GM23338 (cell line): ENCODE measurements around the gene CCDC6. TPM values are rescaled to one million over a fixed set of nuclear protein-coding genes. Genes with fewer than 3 reads are reported as not detected.

ENCODE experiments used
- ATAC-seq: fragments of 200-7000 bp; cut with Tn5 transposase; 3 replicates; pipeline ENCODE4 v1.9.1; 2020
- DNase-seq: peaks from one replicate; pipeline ENCODE4 v3.0.0-alpha.2; 2015; ENCODE audit warnings: low spot score
- H2AFZ ChIP-seq: fragments of 200-600 bp; sonication (generic); 2 replicates; pipeline ENCODE4 v1.8.0; 2016; ENCODE audit warnings: antibody characterized with exemption, mild to moderate bottlenecking, moderate library complexity
- H3F3A ChIP-seq: fragments of 200-600 bp; sonication (generic); replicated peaks from 2 replicates; pipeline ENCODE4 v1.8.0; 2017; ENCODE audit warnings: antibody characterized with exemption, mixed run types, low read depth
- H3K27ac ChIP-seq: fragments of 200-600 bp; sonication (generic); 2 replicates; pipeline ENCODE4 v1.6.1; 2016; ENCODE audit warnings: low read depth
- H3K27me3 ChIP-seq: fragments of 200-600 bp; sonication (generic); 2 replicates; pipeline ENCODE4 v1.8.0; 2016; ENCODE audit warnings: mild to moderate bottlenecking, mixed run types, moderate library complexity; ENCODE audit not compliant: insufficient read depth
- H3K36me3 ChIP-seq: fragments of 200-600 bp; sonication (generic); 2 replicates; pipeline ENCODE4 v1.8.0; 2016; ENCODE audit warnings: mild to moderate bottlenecking; ENCODE audit not compliant: insufficient read depth
- H3K4me1 ChIP-seq: fragments of 200-600 bp; sonication (generic); 2 replicates; pipeline ENCODE4 v1.8.0; 2016; ENCODE audit warnings: mild to moderate bottlenecking, moderate library complexity; ENCODE audit not compliant: insufficient read depth
- H3K4me2 ChIP-seq: fragments of 200-600 bp; sonication (generic); 2 replicates; pipeline ENCODE4 v1.7.1; 2017; ENCODE audit warnings: mixed run types
- H3K4me3 ChIP-seq: fragments of 200-600 bp; sonication (generic); 2 replicates; pipeline ENCODE4 v1.6.1; 2016; ENCODE audit warnings: mixed run types
- H3K79me2 ChIP-seq: fragments of 200-600 bp; sonication (generic); replicated peaks from 2 replicates; pipeline ENCODE4 v1.8.0; 2017; ENCODE audit warnings: mild to moderate bottlenecking; ENCODE audit not compliant: insufficient read depth
- H3K9me2 ChIP-seq: fragments of 200-600 bp; sonication (generic); 2 replicates; pipeline ENCODE4 v1.8.0; 2017; ENCODE audit not compliant: insufficient read depth
- H4K20me1 ChIP-seq: fragments of 200-600 bp; sonication (generic); replicated peaks from 2 replicates; pipeline ENCODE4 v1.8.0; 2017; ENCODE audit warnings: mild to moderate bottlenecking; ENCODE audit not compliant: insufficient read depth
- H3K27ac Mint-ChIP-seq: 2 replicates; pipeline ENCODE4 v1.8.0; 2020; ENCODE audit warnings: inconsistent platforms, mild to moderate bottlenecking, moderate library complexity, mixed read lengths
- H3K27me3 Mint-ChIP-seq: 3 replicates; pipeline ENCODE4 v1.8.0; 2022; ENCODE audit warnings: low read depth, mild to moderate bottlenecking, moderate library complexity, mixed read lengths, inconsistent platforms; ENCODE audit not compliant: insufficient read depth, poor library complexity
- H3K36me3 Mint-ChIP-seq: 3 replicates; pipeline ENCODE4 v1.8.0; 2021; ENCODE audit warnings: low read depth, mild to moderate bottlenecking, inconsistent platforms, moderate library complexity, mixed read lengths
- H3K4me1 Mint-ChIP-seq: 3 replicates; pipeline ENCODE4 v1.8.0; 2020; ENCODE audit warnings: mild to moderate bottlenecking, inconsistent platforms, mixed read lengths
- H3K4me3 Mint-ChIP-seq: 3 replicates; pipeline ENCODE4 v1.8.0; 2021; ENCODE audit warnings: moderate library complexity, mild to moderate bottlenecking, inconsistent platforms, mixed read lengths
- H3K9me3 Mint-ChIP-seq: 3 replicates; pipeline ENCODE4 v1.8.0; 2020; ENCODE audit warnings: moderate library complexity, mild to moderate bottlenecking, inconsistent platforms, mixed read lengths
- EZH2 ChIP-seq: fragments of 200-600 bp; sonication (generic); IDR thresholded peaks from one replicate; pipeline ENCODE4 v1.8.0; 2017; ENCODE audit warnings: antibody characterized with exemption, mild to moderate bottlenecking, low read depth; ENCODE audit not compliant: unreplicated experiment
- EZH2phosphoT487 ChIP-seq: fragments of 200-600 bp; sonication (generic); IDR thresholded peaks from one replicate; pipeline ENCODE4 v1.8.1; 2018; ENCODE audit warnings: antibody characterized with exemption; ENCODE audit not compliant: unreplicated experiment
- JUNB ChIP-seq: IDR thresholded peaks from one replicate; pipeline ENCODE4 v1.6.1; 2016; ENCODE audit warnings: antibody characterized with exemption; ENCODE audit not compliant: unreplicated experiment
- NANOG ChIP-seq: IDR thresholded peaks from 2 replicates; pipeline ENCODE4 v1.6.1; 2016; ENCODE audit warnings: antibody characterized with exemption, borderline replicate concordance
- POLR2AphosphoS5 ChIP-seq: IDR thresholded peaks from 2 replicates; pipeline ENCODE4 v1.6.1; 2016; ENCODE audit warnings: antibody characterized with exemption, low read depth
- STAT1 ChIP-seq: IDR thresholded peaks from one replicate; pipeline ENCODE4 v1.6.1; 2016; ENCODE audit warnings: antibody characterized with exemption; ENCODE audit not compliant: unreplicated experiment
- ZNF114 ChIP-seq: fragments of 250-450 bp; sonication (Bioruptor Pico); IDR thresholded peaks from 2 replicates; pipeline ENCODE4 v1.5.0; 2020; ENCODE audit warnings: mild to moderate bottlenecking, moderate library complexity
- ZNF331 ChIP-seq: fragments of 250-450 bp; sonication (Bioruptor Pico); IDR thresholded peaks from 2 replicates; pipeline ENCODE4 v1.5.0; 2020; ENCODE audit warnings: low read depth, mild to moderate bottlenecking, moderate library complexity
- polyA plus RNA-seq: library from polyadenylated mRNA; unstranded; fragments of >200 nt; fragmentation: Nextera tagmentation; extraction: Ambion mirVana; gene quantifications from 2 replicates; pipeline ENCODE4 v1.2.1, GENCODE V29; 2016
- total RNA-seq: library from RNA; depleted of rRNA; stranded (reverse); fragments of >200 nt; shearing (Covaris generic); gene quantifications from 2 replicates; pipeline ENCODE4 v1.2.3, GENCODE V29; 2014
- TF ChIP-seq, protein P1 (sequence below): IDR thresholded peaks from 2 replicates; pipeline ENCODE4 v1.6.1; 2016; ENCODE audit warnings: antibody characterized with exemption
- TF ChIP-seq, protein P2 (sequence below), 2 experiments: fragments of 200-600 bp in 1 of 2; sonication (generic) in 1 of 2; conservative IDR thresholded peaks; 2 replicates each; pipeline versions ENCODE4 v1.5.1 to v1.6.1; 2016 to 2017; ENCODE audit warnings: antibody characterized with exemption in 2 of 2, low read depth in 2 of 2, mild to moderate bottlenecking in 2 of 2, moderate library complexity in 1 of 2
- TF ChIP-seq, protein P3 (sequence below): IDR thresholded peaks from one replicate; pipeline ENCODE4 v1.6.1; 2018; ENCODE audit warnings: antibody characterized with exemption; ENCODE audit not compliant: unreplicated experiment

The CCDC6 gene
- total and polyA plus RNA-seq, 2 experiments from 2014 or later: 32.5 to 66.9 TPM

DNA sequence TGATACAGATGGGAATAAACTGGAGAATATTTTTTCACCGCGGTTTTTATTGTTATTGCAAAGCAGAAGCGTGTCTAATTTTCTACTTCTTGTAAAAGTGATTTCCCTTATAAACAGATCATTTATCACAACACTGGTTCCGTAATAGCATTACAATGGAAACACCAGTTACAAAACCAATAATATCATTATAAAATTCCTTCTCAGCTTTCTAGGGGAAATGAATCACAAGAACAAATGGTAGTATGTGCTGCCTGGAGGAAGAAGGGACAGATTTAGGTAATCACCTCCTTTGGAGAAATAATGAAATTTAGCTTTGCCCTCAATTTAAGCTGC, 2.4 kb upstream of the CCDC6 start:
- peak overlapping the region; percentile 29 for H3K4me2 ChIP-seq
- H3F3A ChIP-seq: no peaks in the 10 kb centered on the region
- H3K79me2 ChIP-seq: peaks cover 23% of the 10 kb centered on the region
- DNase-seq (no peak), ATAC-seq (no peak)
- peaks cover 10% of the 10 kb centered on the region; the same call in 1 of the 2 replicates for H4K20me1 ChIP-seq
- peaks cover 13% of the 10 kb centered on the region for H3K9me3 Mint-ChIP-seq
- H3K9me2 ChIP-seq: no peaks in the 10 kb centered on the region
- H3K27ac ChIP-seq: peak overlapping the region; percentile 59
- peak overlapping the region; percentile 77 for H3K4me3 ChIP-seq
- peak overlapping the region; percentile 99 for H3K4me3 Mint-ChIP-seq
- H2AFZ ChIP-seq: no peak overlapping the region
- TF ChIP-seq, protein P1, sequence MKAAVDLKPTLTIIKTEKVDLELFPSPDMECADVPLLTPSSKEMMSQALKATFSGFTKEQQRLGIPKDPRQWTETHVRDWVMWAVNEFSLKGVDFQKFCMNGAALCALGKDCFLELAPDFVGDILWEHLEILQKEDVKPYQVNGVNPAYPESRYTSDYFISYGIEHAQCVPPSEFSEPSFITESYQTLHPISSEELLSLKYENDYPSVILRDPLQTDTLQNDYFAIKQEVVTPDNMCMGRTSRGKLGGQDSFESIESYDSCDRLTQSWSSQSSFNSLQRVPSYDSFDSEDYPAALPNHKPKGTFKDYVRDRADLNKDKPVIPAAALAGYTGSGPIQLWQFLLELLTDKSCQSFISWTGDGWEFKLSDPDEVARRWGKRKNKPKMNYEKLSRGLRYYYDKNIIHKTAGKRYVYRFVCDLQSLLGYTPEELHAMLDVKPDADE: no peak
- TF ChIP-seq POLR2AphosphoS5 (no peak), JUNB (no peak), NANOG (no peak), ZNF114 (CRISPR knock-in tag) (no peak), STAT1 (no peak), EZH2phosphoT487 (no peak)
- TF ChIP-seq, protein P2, sequence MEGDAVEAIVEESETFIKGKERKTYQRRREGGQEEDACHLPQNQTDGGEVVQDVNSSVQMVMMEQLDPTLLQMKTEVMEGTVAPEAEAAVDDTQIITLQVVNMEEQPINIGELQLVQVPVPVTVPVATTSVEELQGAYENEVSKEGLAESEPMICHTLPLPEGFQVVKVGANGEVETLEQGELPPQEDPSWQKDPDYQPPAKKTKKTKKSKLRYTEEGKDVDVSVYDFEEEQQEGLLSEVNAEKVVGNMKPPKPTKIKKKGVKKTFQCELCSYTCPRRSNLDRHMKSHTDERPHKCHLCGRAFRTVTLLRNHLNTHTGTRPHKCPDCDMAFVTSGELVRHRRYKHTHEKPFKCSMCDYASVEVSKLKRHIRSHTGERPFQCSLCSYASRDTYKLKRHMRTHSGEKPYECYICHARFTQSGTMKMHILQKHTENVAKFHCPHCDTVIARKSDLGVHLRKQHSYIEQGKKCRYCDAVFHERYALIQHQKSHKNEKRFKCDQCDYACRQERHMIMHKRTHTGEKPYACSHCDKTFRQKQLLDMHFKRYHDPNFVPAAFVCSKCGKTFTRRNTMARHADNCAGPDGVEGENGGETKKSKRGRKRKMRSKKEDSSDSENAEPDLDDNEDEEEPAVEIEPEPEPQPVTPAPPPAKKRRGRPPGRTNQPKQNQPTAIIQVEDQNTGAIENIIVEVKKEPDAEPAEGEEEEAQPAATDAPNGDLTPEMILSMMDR (conservative IDR thresholded peaks at IDR 0.05; ENCODE audit: low read depth in 2 of 2): no peak
- H3K36me3 ChIP-seq: no peaks in the 10 kb centered on the region
- peak overlapping the region; percentile 99 for H3K27ac Mint-ChIP-seq
- no peaks in the 10 kb centered on the region for H3K27me3 ChIP-seq
- peaks cover 2% of the 10 kb centered on the region for H3K27me3 Mint-ChIP-seq
- peaks cover 31% of the 10 kb centered on the region for H3K4me1 Mint-ChIP-seq
- peaks cover 22% of the 10 kb centered on the region for H3K4me1 ChIP-seq
- peaks cover 15% of the 10 kb centered on the region for H3K36me3 Mint-ChIP-seq

DNA sequence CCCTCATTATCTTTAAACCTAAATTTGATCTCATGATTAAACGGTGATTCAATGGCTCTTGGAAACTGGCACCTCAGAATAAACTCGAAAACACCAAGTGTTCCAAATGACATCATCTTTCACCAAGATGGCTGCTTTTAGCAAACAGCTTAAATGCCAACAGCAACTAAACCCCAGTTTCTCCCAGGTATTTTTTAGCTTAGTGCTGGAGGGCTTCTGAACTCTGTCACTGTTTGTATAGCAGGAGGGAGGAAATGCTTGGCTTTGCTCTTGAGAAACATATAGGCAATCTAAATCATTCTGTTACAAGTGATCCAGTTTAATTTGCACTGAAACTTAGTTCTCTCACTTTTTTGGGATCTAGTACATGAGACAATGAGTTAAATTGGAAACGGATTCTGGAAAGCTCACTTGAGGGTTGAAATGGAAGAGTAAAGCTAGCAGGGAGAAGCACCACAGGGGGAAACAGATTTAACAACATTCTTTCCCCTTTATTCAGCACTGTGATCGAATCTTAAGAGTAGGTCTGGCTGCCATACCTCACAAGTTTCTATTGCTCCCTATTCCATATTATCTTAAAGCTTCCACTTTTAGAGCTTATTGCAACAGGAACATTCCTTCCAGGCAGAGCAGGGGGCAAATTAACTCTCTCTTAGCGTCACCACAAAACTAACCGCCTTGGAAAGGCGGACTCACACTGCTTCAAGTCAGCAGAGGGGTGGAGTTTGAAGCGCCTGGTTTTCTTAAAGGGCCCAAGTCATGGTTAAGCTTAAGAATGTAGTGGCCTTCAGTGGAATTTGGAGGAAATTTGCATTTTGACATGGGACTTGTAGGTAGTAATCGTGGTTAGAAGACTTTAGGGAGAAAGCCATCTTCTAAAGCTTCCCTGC, 1.8 kb upstream of the CCDC6 start:
- peak overlapping the region; percentile 99 for H3K4me3 Mint-ChIP-seq
- TF ChIP-seq STAT1 (no peak), ZNF331 (CRISPR knock-in tag) (no peak), ZNF114 (CRISPR knock-in tag) (no peak), NANOG (peak; percentile 28; the same call in 1 of the 2 replicates), EZH2phosphoT487 (no peak), JUNB (no peak), EZH2 (no peak), POLR2AphosphoS5 (peak; percentile 92)
- TF ChIP-seq, protein P1: no peak
- TF ChIP-seq, protein P3, sequence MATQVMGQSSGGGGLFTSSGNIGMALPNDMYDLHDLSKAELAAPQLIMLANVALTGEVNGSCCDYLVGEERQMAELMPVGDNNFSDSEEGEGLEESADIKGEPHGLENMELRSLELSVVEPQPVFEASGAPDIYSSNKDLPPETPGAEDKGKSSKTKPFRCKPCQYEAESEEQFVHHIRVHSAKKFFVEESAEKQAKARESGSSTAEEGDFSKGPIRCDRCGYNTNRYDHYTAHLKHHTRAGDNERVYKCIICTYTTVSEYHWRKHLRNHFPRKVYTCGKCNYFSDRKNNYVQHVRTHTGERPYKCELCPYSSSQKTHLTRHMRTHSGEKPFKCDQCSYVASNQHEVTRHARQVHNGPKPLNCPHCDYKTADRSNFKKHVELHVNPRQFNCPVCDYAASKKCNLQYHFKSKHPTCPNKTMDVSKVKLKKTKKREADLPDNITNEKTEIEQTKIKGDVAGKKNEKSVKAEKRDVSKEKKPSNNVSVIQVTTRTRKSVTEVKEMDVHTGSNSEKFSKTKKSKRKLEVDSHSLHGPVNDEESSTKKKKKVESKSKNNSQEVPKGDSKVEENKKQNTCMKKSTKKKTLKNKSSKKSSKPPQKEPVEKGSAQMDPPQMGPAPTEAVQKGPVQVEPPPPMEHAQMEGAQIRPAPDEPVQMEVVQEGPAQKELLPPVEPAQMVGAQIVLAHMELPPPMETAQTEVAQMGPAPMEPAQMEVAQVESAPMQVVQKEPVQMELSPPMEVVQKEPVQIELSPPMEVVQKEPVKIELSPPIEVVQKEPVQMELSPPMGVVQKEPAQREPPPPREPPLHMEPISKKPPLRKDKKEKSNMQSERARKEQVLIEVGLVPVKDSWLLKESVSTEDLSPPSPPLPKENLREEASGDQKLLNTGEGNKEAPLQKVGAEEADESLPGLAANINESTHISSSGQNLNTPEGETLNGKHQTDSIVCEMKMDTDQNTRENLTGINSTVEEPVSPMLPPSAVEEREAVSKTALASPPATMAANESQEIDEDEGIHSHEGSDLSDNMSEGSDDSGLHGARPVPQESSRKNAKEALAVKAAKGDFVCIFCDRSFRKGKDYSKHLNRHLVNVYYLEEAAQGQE: no peak

More for the DNA sequence above, 1.8 kb upstream of the CCDC6 start:
- H3K27ac Mint-ChIP-seq: peak overlapping the region; percentile 99
- H3K9me3 Mint-ChIP-seq: peaks cover 7% of the 10 kb centered on the region
- H3K79me2 ChIP-seq: peaks cover 29% of the 10 kb centered on the region
- peaks cover 37% of the 10 kb centered on the region for H3K4me1 Mint-ChIP-seq
- H3F3A ChIP-seq: no peaks in the 10 kb centered on the region
- peaks cover 10% of the 10 kb centered on the region for H3K36me3 Mint-ChIP-seq
- H3K27me3 ChIP-seq: no peaks in the 10 kb centered on the region
- no peaks in the 10 kb centered on the region for H3K9me2 ChIP-seq
- ATAC-seq (peak; percentile 46), DNase-seq (peak; percentile 98)
- peak overlapping the region; percentile 62 for H3K4me2 ChIP-seq
- H3K4me3 ChIP-seq: peak overlapping the region; percentile 77
- peaks cover 24% of the 10 kb centered on the region for H3K4me1 ChIP-seq
- peak overlapping the region; percentile 98 for H3K27ac ChIP-seq
- H3K27me3 Mint-ChIP-seq: peaks cover 2% of the 10 kb centered on the region
- peaks cover 13% of the 10 kb centered on the region; the same call in 1 of the 2 replicates for H4K20me1 ChIP-seq
- H3K36me3 ChIP-seq: no peaks in the 10 kb centered on the region
- H2AFZ ChIP-seq: no peak overlapping the region
